SU-DHL-6 (cell line): ENCODE data around the gene HMX1.

Experiments
- CTCF ChIP-seq: fragments of 200-600 bp; sonication (generic); IDR thresholded peaks from one replicate; pipeline ENCODE4 v1.5.1; 2017; ENCODE audit warnings: antibody characterized with exemption, mild to moderate bottlenecking, low read length, moderate library complexity; ENCODE audit not compliant: insufficient read depth, poor library complexity, severe bottlenecking
- EZH2phosphoT487 ChIP-seq: fragments of 200-600 bp; sonication (generic), shearing (Covaris generic); conservative IDR thresholded peaks from 2 replicates; pipeline ENCODE4 v1.6.1; 2018; ENCODE audit warnings: mild to moderate bottlenecking, antibody characterized with exemption, low read length, moderate library complexity, mixed read lengths

DNA sequence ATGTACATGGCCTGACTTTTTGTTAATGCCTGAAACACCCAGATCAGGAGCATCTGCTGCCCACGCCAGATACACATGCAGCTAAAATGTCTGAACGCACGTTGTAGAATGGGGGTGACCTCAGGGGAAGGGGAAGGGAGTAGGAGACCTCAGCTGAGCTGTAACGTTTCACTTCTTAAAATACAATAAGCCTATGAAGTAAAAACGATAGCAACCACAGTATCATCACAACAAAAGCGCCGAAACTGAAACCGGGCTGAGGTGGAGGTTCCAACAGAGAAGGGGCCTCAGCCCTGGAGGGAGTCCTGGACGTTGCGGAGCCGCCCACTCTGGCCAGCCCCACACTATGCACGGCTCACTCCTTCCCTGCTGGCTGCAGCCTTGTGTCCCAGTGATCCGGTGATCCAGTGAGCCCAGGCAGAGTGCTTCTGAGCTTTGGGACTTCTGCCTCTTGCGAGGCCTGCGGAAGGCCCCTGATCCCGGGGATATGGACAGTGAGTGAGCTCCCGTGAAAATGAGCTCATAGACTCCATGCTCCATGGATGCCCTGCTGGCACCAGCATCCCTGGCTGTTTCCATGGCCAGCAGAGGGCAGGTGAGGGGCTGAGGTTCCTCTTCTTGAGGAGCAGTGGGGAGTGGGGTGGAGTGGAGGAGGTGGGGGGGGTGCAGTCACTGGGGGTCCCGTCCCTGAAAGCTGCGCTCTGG, 52.0 kb downstream of the HMX1 start:
- TF ChIP-seq CTCF (no peak), EZH2phosphoT487 (no peak)
